NT2/D1 (cell line): Measurements from ENCODE around the gene PGLYRP3.

Experiments used
- YY1 ChIP-seq: IDR thresholded peaks from 2 replicates; pipeline ENCODE4 v1.6.1; 2011; ENCODE audit not compliant: insufficient read length, insufficient read depth
- ZNF274 ChIP-seq: IDR thresholded peaks from 2 replicates; pipeline ENCODE4 v1.6.1; 2011; ENCODE audit warnings: mild to moderate bottlenecking, low read depth, low read length

GRCh38 chr1:153307221-153307600 is 5.5 kb downstream of the PGLYRP3 start:
- TF ChIP-seq YY1 (no peak), ZNF274 (no peak)
